ENCODE results near the gene TRPC6. TPM values are rescaled to one million over a fixed set of nuclear protein-coding genes. Genes with fewer than 3 reads are reported as not detected.

The TRPC6 gene
- total RNA-seq, 2 donors from 2014 or later: 2.7 TPM

- Histone ChIP-seq H3K27me3 (replicated peaks; ENCODE audit: insufficient read depth) (no peaks in the 10 kb centered on the region), H3K4me1 (ENCODE audit: control insufficient read depth in 1 of 2, low read depth in 2 of 2) (no peaks in the 10 kb centered on the region), H3K36me3 (no peaks in the 10 kb centered on the region), H3K27ac (no peak overlapping the region), H3K4me3 (no peak overlapping the region), H3K9me3 (no peaks in the 10 kb centered on the region)
- ATAC-seq (ENCODE audit: insufficient number of reproducible peaks, low FRiP score, low read depth) (no peak), DNase-seq (ENCODE audit: low spot score) (no peak)
- no peak for TF ChIP-seq CTCF (IDR thresholded peaks at IDR 0.05)
These were observed 55.3 kb downstream of the TRPC6 start for GRCh38 chr11:101528541-101528940.

GRCh38 chr11:101523634-101524260, 60.1 kb downstream of the TRPC6 start:
- no peaks in the 10 kb centered on the region for H3K27me3 ChIP-seq (replicated peaks; ENCODE audit: insufficient read depth)
- DNase-seq (ENCODE audit: low spot score) (no peak), ATAC-seq (ENCODE audit: insufficient number of reproducible peaks, low FRiP score, low read depth) (no peak)
- no peak overlapping the region for H3K27ac ChIP-seq
- H3K4me1 ChIP-seq (ENCODE audit: control insufficient read depth in 1 of 2, low read depth in 2 of 2): no peaks in the 10 kb centered on the region
- TF ChIP-seq CTCF (IDR thresholded peaks at IDR 0.05): no peak
- H3K4me3 ChIP-seq: no peak overlapping the region
- H3K36me3 ChIP-seq: no peaks in the 10 kb centered on the region
- no peaks in the 10 kb centered on the region for H3K9me3 ChIP-seq

GRCh38 chr11:101523193-101523592, 60.6 kb downstream of the TRPC6 start:
- no peaks in the 10 kb centered on the region for H3K9me3 ChIP-seq
- ATAC-seq (ENCODE audit: insufficient number of reproducible peaks, low FRiP score, low read depth): no peak
- no peaks in the 10 kb centered on the region for H3K27me3 ChIP-seq (replicated peaks; ENCODE audit: insufficient read depth)
- H3K36me3 ChIP-seq: no peaks in the 10 kb centered on the region
- H3K27ac ChIP-seq: no peak overlapping the region
- no peaks in the 10 kb centered on the region for H3K4me1 ChIP-seq (ENCODE audit: control insufficient read depth in 1 of 2, low read depth in 2 of 2)
- no peak for TF ChIP-seq CTCF (IDR thresholded peaks at IDR 0.05)
- no peak overlapping the region for H3K4me3 ChIP-seq
- no peak for DNase-seq (ENCODE audit: low spot score)

GRCh38 chr11:101521821-101522220, 62.0 kb downstream of the TRPC6 start:
- H3K36me3 ChIP-seq: no peaks in the 10 kb centered on the region

GRCh38 chr11:101516546-101516945, 67.3 kb downstream of the TRPC6 start:
- ATAC-seq (ENCODE audit: insufficient number of reproducible peaks, low FRiP score, low read depth) (no peak), DNase-seq (ENCODE audit: low spot score) (no peak)
- Histone ChIP-seq H3K4me1 (ENCODE audit: control insufficient read depth in 1 of 2, low read depth in 2 of 2) (no peaks in the 10 kb centered on the region), H3K27me3 (replicated peaks; ENCODE audit: insufficient read depth) (no peaks in the 10 kb centered on the region), H3K9me3 (no peaks in the 10 kb centered on the region), H3K27ac (no peak overlapping the region), H3K36me3 (no peaks in the 10 kb centered on the region), H3K4me3 (no peak overlapping the region)
- no peak for TF ChIP-seq CTCF (IDR thresholded peaks at IDR 0.05)

More at GRCh38 chr11:101521821-101522220, 62.0 kb downstream of the TRPC6 start:
- no peaks in the 10 kb centered on the region for H3K27me3 ChIP-seq (replicated peaks; ENCODE audit: insufficient read depth)
- no peaks in the 10 kb centered on the region for H3K9me3 ChIP-seq
- H3K4me3 ChIP-seq: no peak overlapping the region
- no peak overlapping the region for H3K27ac ChIP-seq
- no peaks in the 10 kb centered on the region for H3K4me1 ChIP-seq (ENCODE audit: control insufficient read depth in 1 of 2, low read depth in 2 of 2)
- DNase-seq (ENCODE audit: low spot score) (no peak), ATAC-seq (ENCODE audit: insufficient number of reproducible peaks, low FRiP score, low read depth) (no peak)
- TF ChIP-seq CTCF (IDR thresholded peaks at IDR 0.05): no peak

All from thoracic aorta (tissue), 2 donors.